ENCODE measurements around the gene OSM.

OSM gene

GRCh38 chr22:30282616-30283046 lies 16.0 kb upstream of the OSM start:
- no peak overlapping the region for H3K27ac ChIP-seq
- no peak for TF ChIP-seq CTCF (conservative IDR thresholded peaks at IDR 0.05)

- no peak for TF ChIP-seq CTCF (conservative IDR thresholded peaks at IDR 0.05)
- H3K27ac ChIP-seq: no peak overlapping the region
These were observed 13.9 kb upstream of the OSM start for GRCh38 chr22:30280505-30280904.

- no peak overlapping the region for H3K27ac ChIP-seq
- no peak for TF ChIP-seq CTCF (conservative IDR thresholded peaks at IDR 0.05)
These were observed 13.3 kb upstream of the OSM start for GRCh38 chr22:30279932-30280331.

- H3K27ac ChIP-seq: no peak overlapping the region
- no peak for TF ChIP-seq CTCF (conservative IDR thresholded peaks at IDR 0.05)
These were observed 12.6 kb upstream of the OSM start for GRCh38 chr22:30279046-30279788.

- no peak for TF ChIP-seq CTCF (conservative IDR thresholded peaks at IDR 0.05)
- no peak overlapping the region for H3K27ac ChIP-seq
These were observed 11.1 kb upstream of the OSM start for GRCh38 chr22:30277547-30278344.

GRCh38 chr22:30276039-30276438 lies 9.4 kb upstream of the OSM start:
- TF ChIP-seq CTCF (conservative IDR thresholded peaks at IDR 0.05): no peak
- no peak overlapping the region for H3K27ac ChIP-seq

GRCh38 chr22:30275625-30276024 lies 9.0 kb upstream of the OSM start:
- TF ChIP-seq CTCF (conservative IDR thresholded peaks at IDR 0.05): no peak
- H3K27ac ChIP-seq: no peak overlapping the region

All from VCaP (cell line).